A549 (cell line): ENCODE results near the gene ANGPTL3. TPM values are rescaled to one million over a fixed set of nuclear protein-coding genes. Genes with fewer than 3 reads are reported as not detected.

ENCODE experiments used
- ATAC-seq, 2 experiments: fragments of 200-7000 bp in 1 of 2; fragments of >200 bp in 1 of 2; cut with Nextera tagmentation in 1 of 2; cut with Tn5 transposase in 1 of 2; 3 replicates each; pipeline versions ENCODE4 v1.8.0 to v1.9.1; 2018 to 2020; ENCODE audit warnings: mild to moderate bottlenecking in 1 of 2, moderate library complexity in 1 of 2
- CTCF ChIA-PET: fragments of 300-600 bp; sonication (Branson Sonifier 250); formaldehyde crosslinking; extraction: SDS; loops from one replicate; lab custom pipeline; 2021; ENCODE audit warnings: antibody characterized with exemption, inconsistent platforms; lab: Yijun Ruan, JAX
- POLR2A ChIA-PET: fragments of 350-600 bp; formaldehyde crosslinking; extraction: SDS; loops from one replicate; lab custom pipeline; 2021; ENCODE audit warnings: antibody characterized with exemption, inconsistent platforms; lab: Yijun Ruan, JAX
- DNase-seq, 2 experiments: peaks; one replicate each; pipeline versions ENCODE4 v3.0.0 to v3.0.0-alpha.2; 2011 to 2016; ENCODE audit warnings: low read depth in 1 of 2, low spot score in 1 of 2
- FAIRE-seq: peaks from 2 replicates; lab custom pipeline; 2011; peaks lifted over from hg19 to GRCh38; lab: Jason Lieb, UNC
- H3K27ac ChIP-seq, 2 experiments: fragments of >200 bp; sonication (Bioruptor Twin); formaldehyde crosslinking; 3 replicates each; pipeline ENCODE4 v1.5.1; 2016 to 2017
- H3K4me1 ChIP-seq: fragments of >200 bp; sonication (Bioruptor Twin); formaldehyde crosslinking; 3 replicates; pipeline ENCODE4 v1.6.1; 2016
- H3K4me2 ChIP-seq: fragments of >200 bp; sonication (Bioruptor Twin); formaldehyde crosslinking; 3 replicates; pipeline ENCODE4 v1.6.1; 2016
- H3K4me3 ChIP-seq: fragments of >200 bp; sonication (Bioruptor Twin); formaldehyde crosslinking; 3 replicates; pipeline ENCODE4 v1.5.1; 2016
- H3K9me3 ChIP-seq: fragments of >200 bp; sonication (Bioruptor Twin); formaldehyde crosslinking; 3 replicates; pipeline ENCODE4 v1.6.1; 2016
- BHLHE40 ChIP-seq: IDR thresholded peaks from 2 replicates; pipeline ENCODE4 v1.6.1; 2012; ENCODE audit warnings: low read depth, low read length, inconsistent platforms
- CEBPB ChIP-seq, 2 experiments: fragments of >200 bp in 1 of 2; sonication (Bioruptor Twin) in 1 of 2; formaldehyde crosslinking in 1 of 2; IDR thresholded peaks; 2 replicates each; pipeline ENCODE4 v1.6.1; 2012 to 2016
- E2F6 ChIP-seq: IDR thresholded peaks from 2 replicates; pipeline ENCODE4 v1.6.1; 2012; ENCODE audit warnings: low read depth, borderline replicate concordance
- EP300 ChIP-seq, 2 experiments: fragments of >200 bp; sonication (Bioruptor Twin); formaldehyde crosslinking; IDR thresholded peaks; 2 replicates in 1 of 2; 3 replicates in 1 of 2; pipeline ENCODE4 v1.6.1; 2016 to 2017
- ESRRA ChIP-seq: fragments of 150-350 bp; IDR thresholded peaks from 2 replicates; pipeline ENCODE4 v1.6.1; 2014; ENCODE audit warnings: mild to moderate bottlenecking, low read length, borderline replicate concordance
- FOSL2 ChIP-seq, 2 experiments: fragments of 450-650 bp in 1 of 2; fragments of >200 bp in 1 of 2; sonication (Bioruptor Twin) in 1 of 2; formaldehyde crosslinking; IDR thresholded peaks; 2 replicates each; pipeline versions ENCODE4 v1.5.0 to v1.6.1; 2016 to 2020; ENCODE audit warnings: mild to moderate bottlenecking in 1 of 2, moderate library complexity in 1 of 2
- GATA3 ChIP-seq: IDR thresholded peaks from 2 replicates; pipeline ENCODE4 v1.6.1; 2012; ENCODE audit warnings: borderline replicate concordance
- HEYL ChIP-seq: fragments of 250-450 bp; sonication (Bioruptor Pico); IDR thresholded peaks from 2 replicates; pipeline ENCODE4 v1.8.0; 2021; ENCODE audit warnings: mild to moderate bottlenecking, moderate library complexity
- HOXB13 ChIP-seq: fragments of 250-450 bp; sonication (Bioruptor Pico); IDR thresholded peaks from 2 replicates; pipeline ENCODE4 v1.5.0; 2020; ENCODE audit warnings: low read depth, mild to moderate bottlenecking, moderate library complexity
- HOXB5 ChIP-seq: fragments of 250-450 bp; sonication (Bioruptor Pico); IDR thresholded peaks from 2 replicates; pipeline ENCODE4 v1.5.0; 2020; ENCODE audit warnings: mild to moderate bottlenecking, moderate library complexity
- JUNB ChIP-seq: fragments of >200 bp; sonication (Bioruptor Twin); formaldehyde crosslinking; IDR thresholded peaks from 2 replicates; pipeline ENCODE4 v1.6.1; 2016
- KDM1A ChIP-seq: fragments of 200-600 bp; sonication (generic); IDR thresholded peaks from 2 replicates; pipeline ENCODE4 v1.6.1; 2016; ENCODE audit warnings: low read depth, mild to moderate bottlenecking
- MAFK ChIP-seq: fragments of 450-650 bp; IDR thresholded peaks from 2 replicates; pipeline ENCODE4 v1.6.1; 2014; ENCODE audit not compliant: partially characterized antibody
- MAX ChIP-seq: IDR thresholded peaks from 2 replicates; pipeline ENCODE4 v1.6.1; 2012
- MAZ ChIP-seq: fragments of 150-350 bp; IDR thresholded peaks from 2 replicates; pipeline ENCODE4 v1.6.1; 2014; ENCODE audit warnings: antibody characterized with exemption, low read depth, low read length, borderline replicate concordance
- PBX3 ChIP-seq: IDR thresholded peaks from 2 replicates; pipeline ENCODE4 v1.6.1; 2012
- PHF8 ChIP-seq: fragments of 200-600 bp; sonication (generic); IDR thresholded peaks from 2 replicates; pipeline ENCODE4 v1.6.1; 2016; ENCODE audit warnings: low read depth, mild to moderate bottlenecking, antibody characterized with exemption, moderate library complexity, borderline replicate concordance
- POLR2A ChIP-seq: IDR thresholded peaks from 2 replicates; pipeline ENCODE4 v1.6.1; 2012; ENCODE audit warnings: mild to moderate bottlenecking, low read length
- REST ChIP-seq: fragments of 200-600 bp; sonication (generic); IDR thresholded peaks from 2 replicates; pipeline ENCODE4 v1.6.1; 2016; ENCODE audit warnings: antibody characterized with exemption, mild to moderate bottlenecking, moderate library complexity
- RFX5 ChIP-seq: fragments of 450-650 bp; IDR thresholded peaks from 2 replicates; pipeline ENCODE4 v1.7.1; 2014; ENCODE audit warnings: antibody characterized with exemption, mild to moderate bottlenecking, moderate library complexity
- RNF2 ChIP-seq: fragments of 200-600 bp; sonication (generic); IDR thresholded peaks from 2 replicates; pipeline ENCODE4 v1.6.1; 2016; ENCODE audit warnings: low read depth, mild to moderate bottlenecking, antibody characterized with exemption, moderate library complexity, borderline replicate concordance
- SMC3 ChIP-seq: fragments of >200 bp; sonication (Bioruptor Twin); formaldehyde crosslinking; IDR thresholded peaks from 3 replicates; pipeline ENCODE4 v1.6.1; 2018; ENCODE audit warnings: inconsistent platforms
- ZFP36 ChIP-seq: fragments of 450-650 bp; IDR thresholded peaks from 2 replicates; pipeline ENCODE4 v1.6.1; 2014; ENCODE audit warnings: borderline replicate concordance; ENCODE audit not compliant: partially characterized antibody
- ZNF302 ChIP-seq: fragments of 250-450 bp; sonication (Bioruptor Pico); IDR thresholded peaks from 2 replicates; pipeline ENCODE4 v1.9.0; 2021; ENCODE audit warnings: inconsistent platforms, mild to moderate bottlenecking, moderate library complexity
- ZSCAN20 ChIP-seq: fragments of 250-450 bp; sonication (Bioruptor Pico); IDR thresholded peaks from 2 replicates; pipeline ENCODE4 v1.8.0; 2022; ENCODE audit warnings: mild to moderate bottlenecking, moderate library complexity
- WGBS: methylation state at CpG from one replicate; pipeline ENCODE4 v1.1.6; 2017; ENCODE audit errors: missing lambda C conversion rate; 5-methylcytosine and 5-hydroxymethylcytosine counted together
- polyA plus RNA-seq, 4 experiments: library from polyadenylated mRNA; depleted of rRNA in 3 of 4; stranded (reverse); fragments of >200 nt; fragmentation: RNase III in 1 of 4; extraction: RNeasy Plus Mini Kit Qiagen cat#74134 plus additional on column Dnase treatment in 1 of 4; gene quantifications; 2 replicates in 3 of 4; 3 replicates in 1 of 4; pipeline ENCODE4 v1.2.3, GENCODE V29; 2011 to 2017
- TF ChIP-seq, protein P1 (sequence below): fragments of 150-350 bp; IDR thresholded peaks from 2 replicates; pipeline ENCODE4 v1.6.1; 2014; ENCODE audit warnings: low read depth, mild to moderate bottlenecking, low read length
- TF ChIP-seq, protein P2 (sequence below): fragments of >200 bp; sonication (Bioruptor Twin); formaldehyde crosslinking; IDR thresholded peaks from 3 replicates; pipeline ENCODE4 v1.5.1; 2016
- TF ChIP-seq, protein P3 (sequence below): fragments of >200 bp; sonication (Bioruptor Twin); formaldehyde crosslinking; IDR thresholded peaks from 2 replicates; pipeline ENCODE4 v1.6.1; 2016

ANGPTL3 gene
- polyA plus RNA-seq, 2 of the 4 experiments (the other 2 are of a cell fraction) = not detected

DNA sequence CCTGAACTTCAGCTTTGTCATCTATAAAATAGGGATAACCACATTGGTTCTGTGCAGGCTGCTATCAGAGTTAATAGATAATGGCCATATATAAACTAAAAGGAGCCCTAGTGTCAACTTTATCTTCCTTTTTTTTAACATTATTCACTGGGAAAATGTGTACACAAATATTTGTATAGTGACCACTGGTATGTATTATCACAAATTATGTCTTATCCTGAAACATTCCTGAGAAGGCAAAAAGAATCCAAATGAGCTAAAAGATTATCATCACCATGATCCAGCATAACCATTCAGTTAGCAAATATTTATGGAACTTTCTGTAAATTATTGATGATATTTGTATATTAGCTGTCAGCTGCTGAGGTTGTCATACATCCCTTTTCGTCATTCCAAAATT, 16.6 kb downstream of the ANGPTL3 start:
- 9% methylated on average over 1 of the region's 1 CpG for WGBS
- CTCF ChIA-PET = no interaction called here

GRCh38 chr1:62621907-62622306, 24.6 kb downstream of the ANGPTL3 start:
- Histone ChIP-seq H3K4me2 (peak overlapping the region; percentile 33), H3K4me3 (no peak overlapping the region), H3K9me3 (no peaks in the 10 kb centered on the region), H3K27ac (peak overlapping the region; percentile 62 to 69; a peak in 3 of 6 replicates), H3K4me1 (peaks cover 30% of the 10 kb centered on the region)
- DNase-seq (peak; percentile 34 to 90), ATAC-seq (peak; percentile 100), FAIRE-seq (peak; percentile 91)
- WGBS = 31% methylated on average over 1 of the region's 1 CpG
- ChIA-PET POLR2A (no interaction called here), CTCF (no interaction called here)
- TF ChIP-seq ZNF302 (CRISPR knock-in tag) (no peak), RNF2 (no peak), KDM1A (no peak), GATA3 (peak; percentile 61; the same call in 1 of the 2 replicates), HOXB13 (CRISPR knock-in tag) (no peak), POLR2A (no peak), E2F6 (0 out of 2 replicates have a peak, but pooled peaks have one; percentile 56), CEBPB (IDR thresholded peaks at IDR 0.05) (peak; percentile 85 to 92), SMC3 (no peak), JUNB (peak; percentile 35; the same call in 1 of the 2 replicates), PBX3 (no peak), RFX5 (no peak), ZFP36 (no peak), ZSCAN20 (no peak), HOXB5 (CRISPR knock-in tag) (no peak), REST (no peak), MAZ (no peak), FOSL2 (IDR thresholded peaks at IDR 0.05) (peak; percentile 52; the same call in 1 of the 2 replicates), FOSL2 (CRISPR knock-in tag; IDR thresholded peaks at IDR 0.05) (peak; percentile 86), ESRRA (no peak), MAFK (peak; percentile 69), HEYL (CRISPR knock-in tag) (no peak), PHF8 (no peak), BHLHE40 (no peak)
- TF ChIP-seq, protein P1, sequence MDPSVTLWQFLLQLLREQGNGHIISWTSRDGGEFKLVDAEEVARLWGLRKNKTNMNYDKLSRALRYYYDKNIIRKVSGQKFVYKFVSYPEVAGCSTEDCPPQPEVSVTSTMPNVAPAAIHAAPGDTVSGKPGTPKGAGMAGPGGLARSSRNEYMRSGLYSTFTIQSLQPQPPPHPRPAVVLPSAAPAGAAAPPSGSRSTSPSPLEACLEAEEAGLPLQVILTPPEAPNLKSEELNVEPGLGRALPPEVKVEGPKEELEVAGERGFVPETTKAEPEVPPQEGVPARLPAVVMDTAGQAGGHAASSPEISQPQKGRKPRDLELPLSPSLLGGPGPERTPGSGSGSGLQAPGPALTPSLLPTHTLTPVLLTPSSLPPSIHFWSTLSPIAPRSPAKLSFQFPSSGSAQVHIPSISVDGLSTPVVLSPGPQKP = no peak
- TF ChIP-seq, protein P2, sequence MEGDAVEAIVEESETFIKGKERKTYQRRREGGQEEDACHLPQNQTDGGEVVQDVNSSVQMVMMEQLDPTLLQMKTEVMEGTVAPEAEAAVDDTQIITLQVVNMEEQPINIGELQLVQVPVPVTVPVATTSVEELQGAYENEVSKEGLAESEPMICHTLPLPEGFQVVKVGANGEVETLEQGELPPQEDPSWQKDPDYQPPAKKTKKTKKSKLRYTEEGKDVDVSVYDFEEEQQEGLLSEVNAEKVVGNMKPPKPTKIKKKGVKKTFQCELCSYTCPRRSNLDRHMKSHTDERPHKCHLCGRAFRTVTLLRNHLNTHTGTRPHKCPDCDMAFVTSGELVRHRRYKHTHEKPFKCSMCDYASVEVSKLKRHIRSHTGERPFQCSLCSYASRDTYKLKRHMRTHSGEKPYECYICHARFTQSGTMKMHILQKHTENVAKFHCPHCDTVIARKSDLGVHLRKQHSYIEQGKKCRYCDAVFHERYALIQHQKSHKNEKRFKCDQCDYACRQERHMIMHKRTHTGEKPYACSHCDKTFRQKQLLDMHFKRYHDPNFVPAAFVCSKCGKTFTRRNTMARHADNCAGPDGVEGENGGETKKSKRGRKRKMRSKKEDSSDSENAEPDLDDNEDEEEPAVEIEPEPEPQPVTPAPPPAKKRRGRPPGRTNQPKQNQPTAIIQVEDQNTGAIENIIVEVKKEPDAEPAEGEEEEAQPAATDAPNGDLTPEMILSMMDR = no peak

More for the DNA sequence above, 16.6 kb downstream of the ANGPTL3 start:
- ATAC-seq = peak in 1 of 2 experiments; percentile 87; a peak in 3 of 6 replicates
- Histone ChIP-seq H3K4me1 (peaks cover 22% of the 10 kb centered on the region; the same call in 2 of the 3 replicates), H3K27ac (no peak overlapping the region)
- TF ChIP-seq MAFK (peak; percentile 2), EP300 (IDR thresholded peaks at IDR 0.05) (no peak), GATA3 (peak; percentile 80; the same call in 1 of the 2 replicates), MAX (0 out of 2 replicates have a peak, but pooled peaks have one; percentile 29), CEBPB (IDR thresholded peaks at IDR 0.05) (0 out of 4 replicates have a peak, but pooled peaks of 1 of the 2 experiments have one; percentile 23)
- TF ChIP-seq, protein P3, sequence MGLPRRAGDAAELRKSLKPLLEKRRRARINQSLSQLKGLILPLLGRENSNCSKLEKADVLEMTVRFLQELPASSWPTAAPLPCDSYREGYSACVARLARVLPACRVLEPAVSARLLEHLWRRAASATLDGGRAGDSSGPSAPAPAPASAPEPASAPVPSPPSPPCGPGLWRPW = no peak
- TF ChIP-seq, all 56 proteins: peak for 4
- POLR2A ChIA-PET = no interaction called here
- peak overlapping the region; percentile 41 for H3K4me2 ChIP-seq
- no peak overlapping the region for H3K4me3 ChIP-seq
- no peaks in the 10 kb centered on the region for H3K9me3 ChIP-seq
- FAIRE-seq (no peak), DNase-seq (peak in 1 of 2 experiments; percentile 56)
